GM21619 (cell line): ENCODE data around the gene GOLGA7B.

Source experiments
- ATAC-seq: cut with Tn5 transposase; IDR thresholded peaks from one replicate; pipeline ENCODE4 v1.9.1; 2021; ENCODE audit not compliant: unreplicated experiment

The GOLGA7B gene

GRCh38 chr10:97915346-97916131 is 65.9 kb downstream of the GOLGA7B start:
- ATAC-seq, result no peak

GRCh38 chr10:97916586-97916985 is 66.9 kb downstream of the GOLGA7B start:
- ATAC-seq, result no peak

- no peak for ATAC-seq
Measured at GRCh38 chr10:97919012-97919411, 69.4 kb downstream of the GOLGA7B start.

GRCh38 chr10:97920865-97921264 is 71.2 kb downstream of the GOLGA7B start:
- no peak for ATAC-seq
